Measurements from ENCODE around the gene TXNRD1. TPM values are rescaled to one million over a fixed set of nuclear protein-coding genes. Genes with fewer than 3 reads are reported as not detected.

Gene TXNRD1
- total RNA-seq, 2 donors from 2014 or later = 110 to 129 TPM

DNA sequence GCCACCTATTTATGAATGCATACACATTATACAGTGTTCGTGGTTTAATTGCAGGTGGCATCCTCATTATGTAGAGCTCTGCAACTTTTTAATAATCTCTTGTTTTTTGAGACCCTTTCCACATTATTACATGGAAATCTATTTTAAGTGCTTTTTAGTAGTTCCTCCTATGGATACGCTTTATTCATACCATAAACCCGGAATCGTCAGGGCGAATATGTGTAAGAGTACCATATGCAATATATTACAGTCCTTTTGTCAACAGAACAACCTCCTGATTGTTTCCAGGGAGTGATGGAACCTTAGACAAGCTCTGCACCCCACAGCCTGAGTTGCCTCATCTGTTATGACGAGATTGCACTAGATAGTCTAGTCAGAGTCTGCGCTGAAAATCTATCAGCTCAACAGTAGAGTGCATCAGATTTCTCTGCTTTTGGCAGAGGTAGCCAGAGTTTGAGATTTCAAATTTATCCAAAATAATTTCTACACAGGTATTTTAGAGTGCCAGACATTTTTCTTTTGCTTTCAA, 121.5 kb downstream of the TXNRD1 start:
- intact Hi-C loops (cut with DNase I) = no loop called here
- no peak for DNase-seq
- Histone ChIP-seq H3K27ac (no peak overlapping the region), H3K9ac (ENCODE audit: low read depth in 2 of 2, low read length in 2 of 2) (no peak overlapping the region), H3K27me3 (no peaks in the 10 kb centered on the region), H3K36me3 (no peaks in the 10 kb centered on the region), H3K4me3 (no peak overlapping the region), H3K9me3 (no peaks in the 10 kb centered on the region), H3K4me1 (no peaks in the 10 kb centered on the region)
- TF ChIP-seq, protein P1, sequence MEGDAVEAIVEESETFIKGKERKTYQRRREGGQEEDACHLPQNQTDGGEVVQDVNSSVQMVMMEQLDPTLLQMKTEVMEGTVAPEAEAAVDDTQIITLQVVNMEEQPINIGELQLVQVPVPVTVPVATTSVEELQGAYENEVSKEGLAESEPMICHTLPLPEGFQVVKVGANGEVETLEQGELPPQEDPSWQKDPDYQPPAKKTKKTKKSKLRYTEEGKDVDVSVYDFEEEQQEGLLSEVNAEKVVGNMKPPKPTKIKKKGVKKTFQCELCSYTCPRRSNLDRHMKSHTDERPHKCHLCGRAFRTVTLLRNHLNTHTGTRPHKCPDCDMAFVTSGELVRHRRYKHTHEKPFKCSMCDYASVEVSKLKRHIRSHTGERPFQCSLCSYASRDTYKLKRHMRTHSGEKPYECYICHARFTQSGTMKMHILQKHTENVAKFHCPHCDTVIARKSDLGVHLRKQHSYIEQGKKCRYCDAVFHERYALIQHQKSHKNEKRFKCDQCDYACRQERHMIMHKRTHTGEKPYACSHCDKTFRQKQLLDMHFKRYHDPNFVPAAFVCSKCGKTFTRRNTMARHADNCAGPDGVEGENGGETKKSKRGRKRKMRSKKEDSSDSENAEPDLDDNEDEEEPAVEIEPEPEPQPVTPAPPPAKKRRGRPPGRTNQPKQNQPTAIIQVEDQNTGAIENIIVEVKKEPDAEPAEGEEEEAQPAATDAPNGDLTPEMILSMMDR (IDR thresholded peaks at IDR 0.05) = no peak

DNA sequence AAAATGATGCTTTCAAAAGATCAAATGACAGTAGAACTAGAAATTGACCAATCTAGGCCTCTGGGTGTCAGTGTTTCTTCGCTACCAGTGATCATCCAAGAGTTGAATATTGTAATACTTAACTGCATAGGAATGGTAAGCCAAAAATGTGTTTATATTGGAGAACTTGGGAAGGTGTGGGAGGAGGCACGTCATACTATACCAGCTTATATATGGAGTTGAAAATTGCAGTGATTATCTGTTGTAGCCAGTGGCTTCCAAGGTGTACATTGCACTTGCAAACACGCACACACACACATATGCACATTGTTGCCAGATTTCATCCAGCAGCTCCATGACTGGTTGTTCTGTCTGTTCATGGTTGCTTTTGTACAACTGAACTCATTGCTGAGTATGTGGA, 124.1 kb downstream of the TXNRD1 start:
- DNase-seq = no peak
- H3K9me3 ChIP-seq = no peaks in the 10 kb centered on the region
- no peaks in the 10 kb centered on the region for H3K27me3 ChIP-seq
- H3K9ac ChIP-seq (ENCODE audit: low read depth in 2 of 2, low read length in 2 of 2) = no peak overlapping the region
- TF ChIP-seq, protein P1 (IDR thresholded peaks at IDR 0.05) = no peak
- H3K36me3 ChIP-seq = no peaks in the 10 kb centered on the region
- no peaks in the 10 kb centered on the region for H3K4me1 ChIP-seq
- no peak overlapping the region for H3K27ac ChIP-seq
- intact Hi-C loops (cut with DNase I) = no loop called here
- no peak overlapping the region for H3K4me3 ChIP-seq

DNA sequence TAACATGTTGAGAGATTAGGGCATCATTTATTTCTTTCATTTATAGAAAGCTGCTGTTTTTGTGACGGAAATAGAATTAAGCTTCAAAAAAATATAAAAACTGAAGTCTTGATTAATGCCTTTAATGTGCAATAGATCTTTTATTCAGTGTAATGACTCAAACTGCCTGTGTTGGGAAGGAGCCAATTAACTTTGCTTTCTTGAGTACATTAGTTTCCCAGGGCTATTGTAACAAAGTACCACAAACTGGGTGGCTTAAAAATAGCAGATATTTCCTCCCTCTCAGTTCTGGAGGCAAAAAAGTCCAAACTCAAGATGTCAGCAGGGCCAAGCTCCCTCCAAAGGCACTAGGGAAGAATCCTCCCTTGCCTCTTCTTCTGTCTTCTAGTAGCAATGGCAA, 124.6 kb downstream of the TXNRD1 start:
- Histone ChIP-seq H3K27ac (no peak overlapping the region), H3K4me3 (no peak overlapping the region), H3K27me3 (no peaks in the 10 kb centered on the region), H3K9ac (ENCODE audit: low read depth in 2 of 2, low read length in 2 of 2) (no peak overlapping the region), H3K36me3 (no peaks in the 10 kb centered on the region), H3K4me1 (no peaks in the 10 kb centered on the region), H3K9me3 (no peaks in the 10 kb centered on the region)
- TF ChIP-seq, protein P1 (IDR thresholded peaks at IDR 0.05) = no peak
- DNase-seq = no peak
- intact Hi-C loops (cut with DNase I) = no loop called here

DNA sequence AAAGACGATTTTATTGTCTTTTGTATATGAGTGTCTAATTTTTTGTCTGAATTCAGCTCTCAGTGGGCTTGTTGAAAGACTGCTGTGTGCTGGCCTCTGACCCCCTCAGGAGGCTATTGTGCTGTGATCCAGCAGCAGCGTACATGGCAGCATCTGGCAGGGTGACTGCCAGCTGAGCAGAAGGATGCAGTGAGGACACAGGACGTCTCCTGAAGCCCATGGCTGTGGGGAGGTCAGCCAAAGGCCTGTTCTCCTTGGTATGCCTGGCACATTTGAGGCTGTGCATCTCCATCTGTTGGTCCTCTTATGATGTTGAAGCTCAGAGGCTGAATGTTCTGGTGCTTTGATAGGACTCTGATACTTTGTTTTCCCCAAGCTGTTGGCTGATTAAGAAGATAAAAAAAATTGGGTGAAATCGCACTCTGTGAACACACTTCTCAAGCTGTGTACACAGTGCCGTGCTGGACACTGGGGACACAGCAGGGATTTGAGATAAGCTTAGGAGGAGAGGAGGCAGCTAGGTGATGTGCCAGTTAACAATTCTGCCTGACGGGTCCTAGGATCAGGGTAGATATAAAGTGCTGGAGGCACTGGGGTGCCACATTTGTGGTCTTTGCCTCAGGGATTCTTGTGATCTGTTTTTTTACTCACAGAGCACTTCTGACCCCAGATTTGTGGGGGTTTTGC, 125.5 kb downstream of the TXNRD1 start:
- Histone ChIP-seq H3K27ac (no peak overlapping the region), H3K36me3 (no peaks in the 10 kb centered on the region), H3K4me1 (no peaks in the 10 kb centered on the region), H3K27me3 (no peaks in the 10 kb centered on the region), H3K4me3 (no peak overlapping the region), H3K9ac (ENCODE audit: low read depth in 2 of 2, low read length in 2 of 2) (no peak overlapping the region), H3K9me3 (no peaks in the 10 kb centered on the region)
- intact Hi-C loops (cut with DNase I) = no loop called here
- TF ChIP-seq, protein P1 (IDR thresholded peaks at IDR 0.05) = no peak
- DNase-seq = no peak

DNA sequence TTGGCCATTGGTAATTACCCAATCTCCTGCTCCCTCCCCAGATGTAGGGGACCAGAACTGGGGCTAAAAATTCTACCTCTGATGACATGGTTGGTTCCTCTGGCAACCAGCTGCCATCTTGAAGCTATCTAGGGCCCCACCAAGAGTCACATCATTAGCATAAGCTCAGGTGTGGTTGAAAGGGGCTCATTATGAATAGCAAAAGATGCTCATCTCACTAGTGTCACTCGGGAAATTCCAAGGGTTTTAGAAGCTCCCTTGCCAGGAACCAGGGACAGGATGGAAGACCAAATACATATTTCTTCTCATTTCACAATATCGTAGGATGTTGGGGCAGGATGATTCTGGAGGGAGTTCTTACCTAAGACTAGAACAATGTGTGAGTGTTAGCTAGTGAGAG, 126.6 kb downstream of the TXNRD1 start:
- TF ChIP-seq, protein P1 (IDR thresholded peaks at IDR 0.05) = no peak
- no peaks in the 10 kb centered on the region for H3K9me3 ChIP-seq
- H3K4me3 ChIP-seq = no peak overlapping the region
- H3K9ac ChIP-seq (ENCODE audit: low read depth in 2 of 2, low read length in 2 of 2) = no peak overlapping the region
- H3K4me1 ChIP-seq = no peaks in the 10 kb centered on the region
- DNase-seq = no peak
- no peaks in the 10 kb centered on the region for H3K36me3 ChIP-seq
- H3K27ac ChIP-seq = no peak overlapping the region
- intact Hi-C loops (cut with DNase I) = no loop called here
- no peaks in the 10 kb centered on the region for H3K27me3 ChIP-seq
